DOHH2 (cell line): ENCODE measurements around the gene NFYC.

Source experiments
- H3F3A ChIP-seq: fragments of 200-600 bp; sonication (generic), shearing (Covaris generic); 2 replicates; pipeline ENCODE4 v1.6.0; 2016; ENCODE audit warnings: antibody characterized with exemption, mild to moderate bottlenecking; ENCODE audit not compliant: control insufficient read depth, insufficient read depth
- H3K27ac ChIP-seq: fragments of 200-600 bp; sonication (generic); 2 replicates; pipeline ENCODE4 v1.5.1; 2014; ENCODE audit warnings: low read depth, mild to moderate bottlenecking, low read length, moderate library complexity
- H3K27me3 ChIP-seq: fragments of 200-600 bp; sonication (generic); 2 replicates; pipeline ENCODE4 v1.6.1; 2014; ENCODE audit warnings: mild to moderate bottlenecking, low read length, mixed read lengths; ENCODE audit not compliant: control insufficient read depth
- H3K36me3 ChIP-seq: fragments of 200-600 bp; sonication (generic); 2 replicates; pipeline ENCODE4 v1.6.1; 2014; ENCODE audit warnings: mild to moderate bottlenecking, low read length, moderate library complexity, mixed read lengths; ENCODE audit not compliant: control insufficient read depth
- H3K4me1 ChIP-seq: fragments of 200-600 bp; sonication (generic); 2 replicates; pipeline ENCODE4 v1.6.1; 2014; ENCODE audit warnings: mild to moderate bottlenecking, low read length, mixed read lengths; ENCODE audit not compliant: control insufficient read depth
- H3K4me2 ChIP-seq: fragments of 200-600 bp; sonication (generic); 2 replicates; pipeline ENCODE4 v1.6.0; 2014; ENCODE audit warnings: mild to moderate bottlenecking, low read length, moderate library complexity
- H3K4me3 ChIP-seq: fragments of 200-600 bp; sonication (generic); 2 replicates; pipeline ENCODE4 v1.5.1; 2014; ENCODE audit warnings: mild to moderate bottlenecking, low read length, mixed read lengths
- H3K79me2 ChIP-seq: fragments of 200-600 bp; sonication (generic); 2 replicates; pipeline ENCODE4 v1.6.1; 2014; ENCODE audit warnings: mild to moderate bottlenecking, low read length, mixed read lengths; ENCODE audit not compliant: control insufficient read depth
- H3K9me2 ChIP-seq: fragments of 200-600 bp; sonication (generic); replicated peaks from 2 replicates; pipeline ENCODE4 v1.6.1; 2014; ENCODE audit warnings: mild to moderate bottlenecking, low read length, mixed read lengths; ENCODE audit not compliant: control insufficient read depth
- H3K9me3 ChIP-seq: fragments of 200-600 bp; sonication (generic); 2 replicates; pipeline ENCODE4 v1.6.1; 2014; ENCODE audit warnings: antibody characterized with exemption, low read length, mixed read lengths; ENCODE audit not compliant: control insufficient read depth, insufficient read depth
- H4K20me1 ChIP-seq: fragments of 200-600 bp; sonication (generic); 2 replicates; pipeline ENCODE4 v1.6.0; 2014; ENCODE audit warnings: low read depth, mild to moderate bottlenecking, antibody characterized with exemption, low read length, moderate library complexity; ENCODE audit not compliant: control insufficient read depth, insufficient read depth
- CTCF ChIP-seq: fragments of 200-600 bp; sonication (generic); IDR thresholded peaks from one replicate; pipeline ENCODE4 v1.5.1; 2014; ENCODE audit warnings: antibody characterized with exemption, mild to moderate bottlenecking, low read depth, low read length; ENCODE audit not compliant: poor library complexity, severe bottlenecking
- EZH2phosphoT487 ChIP-seq: fragments of 200-600 bp; sonication (generic); IDR thresholded peaks from 2 replicates; pipeline ENCODE4 v1.6.1; 2017; ENCODE audit warnings: borderline replicate concordance, mild to moderate bottlenecking, antibody characterized with exemption, low read length, moderate library complexity, mixed read lengths

Gene NFYC

GRCh38 chr1:40817791-40818263 is 126.3 kb downstream of the NFYC start:
- H3K9me3 ChIP-seq, result no peaks in the 10 kb centered on the region
- H3K27ac ChIP-seq, result no peak overlapping the region
- H3K9me2 ChIP-seq, result no peaks in the 10 kb centered on the region
- no peak for TF ChIP-seq EZH2phosphoT487
- no peak for TF ChIP-seq CTCF
- 0 out of 2 replicates have a peak, but pooled peaks cover 7% of the 10 kb centered on the region for H3K4me1 ChIP-seq
- peaks cover 25% of the 10 kb centered on the region for H3K27me3 ChIP-seq
- no peaks in the 10 kb centered on the region for H4K20me1 ChIP-seq
- peak overlapping the region; percentile 50 for H3K4me2 ChIP-seq
- H3K36me3 ChIP-seq, result no peaks in the 10 kb centered on the region
- H3K79me2 ChIP-seq, result no peaks in the 10 kb centered on the region
- H3K4me3 ChIP-seq, result peak overlapping the region; percentile 42
- no peaks in the 10 kb centered on the region for H3F3A ChIP-seq

DNA sequence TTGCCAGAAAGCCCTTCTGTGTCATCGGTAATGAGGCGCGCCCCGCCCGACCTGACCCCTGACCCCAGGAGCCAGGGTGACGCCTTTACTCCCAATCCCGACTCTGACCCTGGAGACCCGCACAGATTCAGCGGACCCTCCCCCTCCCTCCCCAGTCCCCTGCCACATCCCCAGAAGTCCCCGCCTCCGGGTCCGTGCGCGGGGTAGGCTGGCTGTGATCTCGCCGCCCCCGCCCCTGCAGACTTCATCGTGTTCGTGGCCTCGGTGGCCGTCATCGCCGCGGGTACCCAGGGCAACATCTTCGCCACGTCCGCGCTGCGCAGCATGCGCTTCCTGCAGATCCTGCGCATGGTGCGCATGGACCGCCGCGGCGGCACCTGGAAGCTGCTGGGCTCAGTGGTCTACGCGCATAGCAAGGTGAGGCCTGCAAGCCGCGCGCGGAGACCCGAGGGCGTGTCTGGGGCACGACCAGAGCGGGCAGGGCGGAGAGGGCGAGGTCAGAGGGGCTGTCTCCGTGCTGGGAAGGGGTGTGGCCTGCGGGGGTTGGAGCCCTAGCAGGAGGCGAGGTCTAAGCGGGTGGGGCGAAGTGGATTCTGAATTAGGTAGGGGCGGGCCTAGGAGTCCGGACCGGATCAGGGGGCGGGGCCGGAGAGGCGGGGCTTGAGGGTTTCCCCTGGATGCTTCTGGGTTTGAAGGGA is 126.9 kb downstream of the NFYC start:
- Histone ChIP-seq H3K27ac (no peak overlapping the region), H3K9me2 (no peaks in the 10 kb centered on the region), H3K4me2 (peak overlapping the region; percentile 50), H3K27me3 (peaks cover 22% of the 10 kb centered on the region), H3F3A (no peaks in the 10 kb centered on the region), H3K36me3 (no peaks in the 10 kb centered on the region), H3K79me2 (no peaks in the 10 kb centered on the region), H4K20me1 (no peaks in the 10 kb centered on the region), H3K4me1 (0 out of 2 replicates have a peak, but pooled peaks cover 7% of the 10 kb centered on the region), H3K4me3 (peak overlapping the region; percentile 42), H3K9me3 (no peaks in the 10 kb centered on the region)
- no peak for TF ChIP-seq EZH2phosphoT487
- TF ChIP-seq CTCF, result no peak

- Histone ChIP-seq H3K27me3 (peaks cover 22% of the 10 kb centered on the region), H3K79me2 (no peaks in the 10 kb centered on the region), H3K4me2 (peak overlapping the region; percentile 50; the same call in 1 of the 2 replicates), H3K4me3 (no peak overlapping the region), H3K36me3 (no peaks in the 10 kb centered on the region), H4K20me1 (no peaks in the 10 kb centered on the region), H3F3A (no peaks in the 10 kb centered on the region), H3K4me1 (0 out of 2 replicates have a peak, but pooled peaks cover 7% of the 10 kb centered on the region), H3K9me3 (no peaks in the 10 kb centered on the region), H3K27ac (no peak overlapping the region), H3K9me2 (no peaks in the 10 kb centered on the region)
- no peak for TF ChIP-seq CTCF
- no peak for TF ChIP-seq EZH2phosphoT487
Observed at GRCh38 chr1:40819101-40819500, 127.6 kb downstream of the NFYC start.
